Right cardiac atrium (tissue), 5 donors: ENCODE results near the gene SNX5. TPM values are rescaled to one million over a fixed set of nuclear protein-coding genes. Genes with fewer than 3 reads are reported as not detected.
"Not testable (repeated sequence)": the region's sequence is repeated elsewhere in the genome, so short reads cannot be mapped to it uniquely, and the experiment has no call there.

Source experiments
- ATAC-seq, 2 donors: fragments of 200-7000 bp; cut with Tn5 transposase; one replicate each; pipeline versions ENCODE4 v1.8.0 to v1.9.1; 2020; ENCODE audit warnings: moderate library complexity in 2 of 2, mild to moderate bottlenecking in 1 of 2
- DNase-seq, 3 donors: peaks; one replicate each; pipeline ENCODE4 v3.0.0-alpha.2; 2020
- H3K27ac ChIP-seq: one replicate; pipeline ENCODE4 v1.5.1; 2013; ENCODE audit warnings: mild to moderate bottlenecking, low read length, control low read depth, moderate library complexity
- H3K27me3 ChIP-seq: one replicate; pipeline ENCODE4 v1.6.1; 2013; ENCODE audit not compliant: control insufficient read depth, insufficient read depth
- H3K4me1 ChIP-seq: one replicate; pipeline ENCODE4 v1.6.1; 2013; ENCODE audit warnings: low read length; ENCODE audit not compliant: control insufficient read depth, insufficient read depth
- H3K4me3 ChIP-seq: one replicate; pipeline ENCODE4 v1.5.1; 2013; ENCODE audit warnings: low read length, control low read depth
- H3K9me3 ChIP-seq: one replicate; pipeline ENCODE4 v1.6.1; 2013; ENCODE audit warnings: low read length; ENCODE audit not compliant: control insufficient read depth
- WGBS: extraction: QIAGEN DNeasy Blood & Tissue Kit; methylation state at CpG from one replicate; pipeline ENCODE4 v1.1.7; 2013; 5-methylcytosine and 5-hydroxymethylcytosine counted together
- intact Hi-C, 4 donors: fragments of 100-400 bp; cut with DNase I; formaldehyde crosslinking; loops; one replicate each; pipeline versions ENCODE4 v1.11.0 to v1.14.0; 2022 to 2023
- polyA plus RNA-seq: library from polyadenylated mRNA; stranded (reverse); fragments of 200-250 nt; gene quantifications from one replicate; pipeline ENCODE4 v1.2.3, GENCODE V29; 2013
- total RNA-seq, 4 donors: library from RNA; stranded (reverse); fragmentation: NEBNext Ultra II Directional; extraction: Animal tissue kit (Norgen Biotek cat#: 25700); gene quantifications; one replicate each; pipeline ENCODE4 v1.2.1, GENCODE V29; 2021
- donor health status: healthy with polysubstance abuse.
- donor health status: DM: no; HTN: yes; CAD: no.
- donor health status: DM: no; HTN: no; CAD: no.
- donor health status: DM: no; HTN: yes; CAD: no; lungs with severe emphysema.
- donor health status: DM: yes; HTN: yes; CAD: no.

The SNX5 gene
- total and polyA plus RNA-seq, 5 donors = 46.7 to 53.9 (median 47.8) TPM

- Histone ChIP-seq H3K27me3 (no peaks in the 10 kb centered on the region), H3K27ac (peak overlapping the region; percentile 93), H3K4me1 (peaks cover 6% of the 10 kb centered on the region), H3K9me3 (no peaks in the 10 kb centered on the region), H3K4me3 (peak overlapping the region; percentile 77)
- ATAC-seq = peak; percentile 1 to 2
- WGBS = under 1% methylated on average over 41 of the region's 41 CpGs
- no peak for DNase-seq
- intact Hi-C loops = no loop called here
These were observed 851 bp downstream of the SNX5 start for GRCh38 chr20:17967521-17968365.

DNA sequence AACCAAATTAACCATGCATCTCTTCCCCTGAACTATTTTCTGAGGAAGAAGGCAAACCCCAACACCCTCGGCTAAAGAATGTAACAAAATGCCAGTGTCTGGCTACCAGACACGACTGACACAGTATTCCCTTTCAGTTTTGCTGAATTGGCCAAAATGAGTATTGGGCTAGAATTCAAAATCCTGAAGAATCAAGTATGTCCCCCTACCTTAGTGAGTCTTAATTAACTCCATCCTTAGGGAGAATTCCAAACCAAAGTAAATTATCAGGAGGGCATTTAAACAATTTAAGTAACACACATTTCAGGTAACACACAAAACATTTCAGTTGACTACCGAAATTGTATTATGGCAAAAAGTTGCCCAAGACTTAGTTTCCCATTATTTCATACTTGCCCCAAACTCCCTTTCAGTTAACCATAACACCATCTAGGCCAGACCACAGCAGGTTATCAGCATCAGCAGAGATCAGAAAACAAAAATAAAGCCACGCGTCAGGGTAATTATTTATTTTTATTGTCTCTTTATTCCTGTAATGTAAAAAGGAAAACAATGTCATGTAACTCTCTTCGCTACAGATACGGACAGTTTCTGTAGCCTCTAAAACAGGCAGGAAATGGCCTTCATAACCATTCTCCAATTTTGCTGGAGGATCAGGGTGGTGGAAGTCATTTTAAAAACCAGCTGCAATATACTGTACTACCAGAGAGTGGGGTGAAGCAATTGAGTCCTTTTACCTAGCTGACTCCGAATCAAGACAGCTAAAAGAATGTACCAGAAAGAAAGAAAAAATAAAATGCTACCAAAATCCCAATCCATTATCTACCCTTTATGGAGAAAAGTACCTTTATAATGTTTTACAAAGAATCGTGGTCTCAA is 1.9 kb downstream of the SNX5 start:
- Histone ChIP-seq H3K27ac (peak overlapping the region; percentile 59), H3K4me3 (peak overlapping the region; percentile 77), H3K9me3 (no peaks in the 10 kb centered on the region), H3K4me1 (peaks cover 8% of the 10 kb centered on the region), H3K27me3 (no peaks in the 10 kb centered on the region)
- no peak for DNase-seq
- WGBS = 8% methylated on average over 9 of the region's 9 CpGs
- intact Hi-C loops = no loop called here
- no peak for ATAC-seq

DNA sequence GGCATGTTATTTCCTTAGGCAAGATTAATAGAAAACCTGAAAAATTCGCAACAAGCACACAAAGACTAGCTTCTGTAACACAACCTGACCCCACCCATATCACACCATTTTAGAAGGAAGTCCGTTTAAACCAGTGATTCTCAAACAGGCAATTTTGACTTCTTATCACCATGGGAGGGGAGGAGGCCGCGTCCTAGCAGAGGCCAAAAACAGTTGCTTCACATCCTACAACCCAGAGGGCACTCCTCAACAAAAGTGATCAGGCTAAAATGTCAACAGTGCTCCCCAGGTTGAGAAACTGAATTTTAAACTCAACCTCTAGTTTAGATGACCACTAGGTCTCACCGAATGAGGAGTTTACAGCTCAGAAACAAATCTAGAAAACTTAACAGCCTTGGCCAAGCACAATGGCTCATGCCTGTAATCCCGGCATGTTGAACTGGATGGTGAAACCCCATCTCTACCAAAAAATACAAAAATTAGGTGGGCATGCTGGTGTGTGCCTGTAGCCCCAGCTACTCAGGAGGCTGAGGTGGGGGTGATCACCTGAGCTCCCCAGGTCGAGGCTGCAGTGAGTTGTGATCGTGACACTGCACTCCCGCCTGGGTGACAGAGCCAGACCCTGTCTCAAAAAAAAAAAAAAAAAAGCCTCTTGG is 3.4 kb downstream of the SNX5 start:
- ATAC-seq (peak in 1 of 2 donors; percentile 11), DNase-seq (peak; percentile 49 to 77 (median 65))
- Histone ChIP-seq H3K4me3 (no peak overlapping the region), H3K27ac (peak overlapping the region; percentile 43), H3K4me1 (peaks cover 11% of the 10 kb centered on the region), H3K9me3 (no peaks in the 10 kb centered on the region), H3K27me3 (no peaks in the 10 kb centered on the region)
- 57% methylated on average over 9 of the region's 9 CpGs for WGBS
- intact Hi-C loops = no loop called here

- no peak for ATAC-seq
- no peak for DNase-seq
- WGBS = 72% methylated on average over 3 of the region's 3 CpGs
- Histone ChIP-seq H3K27me3 (no peaks in the 10 kb centered on the region), H3K9me3 (no peaks in the 10 kb centered on the region), H3K4me1 (peaks cover 13% of the 10 kb centered on the region), H3K27ac (no peak overlapping the region), H3K4me3 (no peak overlapping the region)
- intact Hi-C loops = no loop called here
These were observed 4.0 kb downstream of the SNX5 start for GRCh38 chr20:17964632-17965031.

DNA sequence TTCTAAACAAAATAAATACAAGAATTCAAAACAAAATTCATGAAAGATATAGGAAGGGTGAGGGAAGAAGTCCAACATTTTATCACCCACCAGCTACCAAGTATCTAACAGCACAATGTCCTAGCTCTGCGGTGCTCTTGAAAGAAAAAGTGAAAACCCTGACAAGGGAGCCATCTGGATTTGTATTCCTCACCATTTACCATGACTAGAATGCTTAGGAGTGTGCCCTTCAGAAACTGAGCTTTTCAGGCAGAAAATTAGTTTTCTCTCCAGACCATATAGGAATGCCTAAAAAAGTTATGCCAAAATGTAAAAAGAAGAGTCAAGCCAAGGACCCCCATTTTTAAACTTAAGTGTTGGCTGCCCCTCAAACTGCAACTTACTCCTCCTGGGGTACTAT is 4.5 kb downstream of the SNX5 start:
- DNase-seq (no peak), ATAC-seq (no peak)
- H3K27me3 ChIP-seq = no peaks in the 10 kb centered on the region
- intact Hi-C loops = no loop called here
- 44% methylated on average over 1 of the region's 1 CpG for WGBS
- H3K4me1 ChIP-seq = peaks cover 15% of the 10 kb centered on the region
- no peaks in the 10 kb centered on the region for H3K9me3 ChIP-seq
- no peak overlapping the region for H3K27ac ChIP-seq
- no peak overlapping the region for H3K4me3 ChIP-seq

DNA sequence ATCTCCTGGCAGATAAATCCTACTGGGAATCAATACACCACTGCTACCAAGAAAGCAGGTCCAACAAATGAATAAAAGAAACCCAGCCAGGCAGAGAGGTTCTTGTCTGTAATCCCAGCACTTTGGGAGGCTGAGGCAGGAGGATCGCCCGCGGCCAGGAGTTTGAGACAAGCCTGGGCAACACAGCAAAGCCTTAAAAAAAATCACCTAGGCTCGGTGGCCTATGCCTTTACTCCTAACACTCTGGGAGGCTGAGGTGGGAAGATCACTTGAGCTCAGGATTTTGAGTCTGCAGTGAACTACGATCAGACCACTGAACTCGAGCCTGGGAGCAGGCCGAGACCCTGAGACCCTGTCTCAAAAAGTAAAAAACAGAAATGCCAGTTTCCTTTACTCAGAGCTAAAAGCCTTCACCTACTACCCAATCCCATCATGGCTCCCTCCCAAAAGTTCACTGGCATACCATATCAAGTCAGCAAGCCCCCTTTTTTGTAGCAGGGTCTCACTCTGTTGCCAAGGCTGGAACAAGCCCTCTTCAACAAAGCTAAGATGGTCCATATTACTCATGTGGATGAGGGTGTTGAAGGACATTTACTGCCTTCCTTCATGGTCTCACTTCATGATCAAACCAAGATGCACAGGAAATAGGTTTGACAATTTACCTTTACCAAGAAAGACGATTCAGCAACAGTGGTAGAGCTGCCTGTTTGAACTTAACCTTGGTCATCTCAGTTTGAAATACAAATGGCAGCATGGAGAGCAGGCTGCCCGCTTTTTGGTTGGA is 5.3 kb downstream of the SNX5 start:
- ATAC-seq (no peak), DNase-seq (no peak)
- Histone ChIP-seq H3K27ac (no peak overlapping the region), H3K9me3 (no peaks in the 10 kb centered on the region), H3K4me1 (peaks cover 19% of the 10 kb centered on the region), H3K27me3 (no peaks in the 10 kb centered on the region), H3K4me3 (no peak overlapping the region)
- 87% methylated on average over 9 of the region's 9 CpGs for WGBS
- intact Hi-C loops = no loop called here

GRCh38 chr20:17961587-17961940 is 7.0 kb downstream of the SNX5 start:
- peaks cover 19% of the 10 kb centered on the region for H3K4me1 ChIP-seq
- WGBS = 37% methylated on average over 1 of the region's 1 CpG
- H3K9me3 ChIP-seq = no peaks in the 10 kb centered on the region
- no peak overlapping the region for H3K4me3 ChIP-seq
- intact Hi-C loops = no loop called here
- no peak for DNase-seq
- no peaks in the 10 kb centered on the region for H3K27me3 ChIP-seq
- no peak for ATAC-seq
- H3K27ac ChIP-seq = no peak overlapping the region

DNA sequence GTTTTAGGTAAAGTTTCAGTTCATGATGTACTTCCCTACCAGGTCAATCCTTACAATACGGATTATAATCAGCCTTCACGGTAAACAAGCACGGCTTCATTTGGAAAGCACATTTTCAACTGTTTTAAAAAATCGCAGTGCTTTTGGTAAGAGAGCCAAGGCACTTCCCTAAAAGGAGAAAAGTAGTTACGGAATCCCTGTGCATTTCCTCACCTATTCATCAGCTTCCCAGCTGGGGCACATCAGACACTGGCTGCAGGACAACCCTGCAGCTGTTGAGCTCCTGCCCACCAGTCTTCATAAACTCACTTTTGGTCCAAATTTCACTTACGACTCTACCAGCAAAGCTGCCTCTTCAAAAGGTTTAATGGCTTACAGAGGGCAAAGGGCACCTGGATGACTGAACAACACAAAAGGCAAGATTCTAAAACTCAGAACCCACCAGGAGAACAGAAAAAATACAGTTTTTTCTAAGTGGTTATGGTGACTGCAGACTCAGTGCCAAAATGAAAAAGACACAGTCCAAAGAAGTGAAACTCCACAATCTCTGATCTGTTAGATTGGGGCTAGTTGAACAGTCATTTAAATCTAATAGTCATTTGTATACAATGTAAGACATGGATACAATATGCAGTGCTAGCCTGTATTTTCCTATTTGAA is 7.5 kb downstream of the SNX5 start:
- H3K4me1 ChIP-seq = peaks cover 19% of the 10 kb centered on the region
- peak; percentile 28 to 53 for ATAC-seq
- peak; percentile 72 to 88 (median 80) for DNase-seq
- H3K4me3 ChIP-seq = no peak overlapping the region
- no peaks in the 10 kb centered on the region for H3K27me3 ChIP-seq
- 39% methylated on average over 6 of the region's 6 CpGs for WGBS
- no peak overlapping the region for H3K27ac ChIP-seq
- intact Hi-C loops = no loop called here
- H3K9me3 ChIP-seq = no peaks in the 10 kb centered on the region

- WGBS = 91% methylated on average over 16 of the region's 16 CpGs
- not testable (repeated sequence) for ATAC-seq, H3K4me3 ChIP-seq
These were observed 8.2 kb downstream of the SNX5 start for GRCh38 chr20:17960400-17960885.

DNA sequence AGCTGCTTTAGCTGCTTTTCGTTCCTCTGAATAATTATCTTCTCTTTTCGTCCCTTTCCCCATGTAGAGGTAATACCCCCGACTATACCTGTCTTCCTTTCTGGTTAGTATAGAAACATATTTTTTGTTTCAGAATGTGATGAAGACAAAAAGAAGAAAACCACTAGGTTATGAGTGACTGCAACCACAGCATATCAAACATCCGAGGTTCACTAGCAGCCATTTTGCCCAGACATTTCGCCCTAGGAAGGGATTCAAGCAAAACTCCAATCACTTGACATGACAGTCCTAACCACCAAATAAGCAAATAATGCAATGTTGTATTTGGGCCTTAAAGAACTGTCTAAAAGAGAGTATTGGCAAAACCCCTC is 9.4 kb downstream of the SNX5 start:
- H3K4me1 ChIP-seq = peaks cover 16% of the 10 kb centered on the region
- ATAC-seq (no peak), DNase-seq (no peak)
- H3K27ac ChIP-seq = peak overlapping the region; percentile 64
- H3K4me3 ChIP-seq = no peak overlapping the region
- 75% methylated on average over 5 of the region's 5 CpGs for WGBS
- H3K27me3 ChIP-seq = no peaks in the 10 kb centered on the region
- no peaks in the 10 kb centered on the region for H3K9me3 ChIP-seq
- intact Hi-C loops = no loop called here

More at GRCh38 chr20:17960400-17960885, 8.2 kb downstream of the SNX5 start:
- peak in 1 of 3 donors; percentile 39 for DNase-seq
- H3K27ac ChIP-seq, H3K9me3 ChIP-seq, intact Hi-C loops, H3K27me3 ChIP-seq: not testable (repeated sequence)
- H3K4me1 ChIP-seq = peaks cover 16% of the 10 kb centered on the region
